ENCODE data around the gene CEMIP2.

CEMIP2 gene

GRCh38 chr9:71748280-71748743 lies 20.0 kb downstream of the CEMIP2 start:
- no peak for DNase-seq (ENCODE audit: insufficient read length, low spot score)
- peak; percentile 48 for FAIRE-seq

DNA sequence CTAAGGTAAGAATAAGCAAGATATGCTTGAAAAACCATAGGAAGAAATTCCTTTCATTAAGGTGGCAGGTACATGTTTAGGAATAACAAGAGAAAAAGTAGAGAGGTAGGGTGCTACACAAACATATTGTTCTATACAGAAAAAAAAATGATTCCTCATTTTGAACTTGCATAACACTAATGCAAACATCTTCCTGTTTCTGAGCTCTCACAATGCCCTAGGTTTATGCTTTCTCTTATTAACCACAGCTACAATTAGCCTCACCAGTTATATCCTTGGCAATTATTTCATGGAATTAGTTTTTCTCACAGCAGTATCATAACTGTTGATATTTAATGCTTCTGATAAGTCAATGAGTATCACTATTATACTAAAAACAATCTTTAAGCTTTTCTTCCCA lies 20.7 kb downstream of the CEMIP2 start:
- no peak for FAIRE-seq
- no peak for DNase-seq (ENCODE audit: insufficient read length, low spot score)

GRCh38 chr9:71746758-71747125 lies 21.6 kb downstream of the CEMIP2 start:
- FAIRE-seq (no peak), DNase-seq (ENCODE audit: insufficient read length, low spot score) (no peak)

DNA sequence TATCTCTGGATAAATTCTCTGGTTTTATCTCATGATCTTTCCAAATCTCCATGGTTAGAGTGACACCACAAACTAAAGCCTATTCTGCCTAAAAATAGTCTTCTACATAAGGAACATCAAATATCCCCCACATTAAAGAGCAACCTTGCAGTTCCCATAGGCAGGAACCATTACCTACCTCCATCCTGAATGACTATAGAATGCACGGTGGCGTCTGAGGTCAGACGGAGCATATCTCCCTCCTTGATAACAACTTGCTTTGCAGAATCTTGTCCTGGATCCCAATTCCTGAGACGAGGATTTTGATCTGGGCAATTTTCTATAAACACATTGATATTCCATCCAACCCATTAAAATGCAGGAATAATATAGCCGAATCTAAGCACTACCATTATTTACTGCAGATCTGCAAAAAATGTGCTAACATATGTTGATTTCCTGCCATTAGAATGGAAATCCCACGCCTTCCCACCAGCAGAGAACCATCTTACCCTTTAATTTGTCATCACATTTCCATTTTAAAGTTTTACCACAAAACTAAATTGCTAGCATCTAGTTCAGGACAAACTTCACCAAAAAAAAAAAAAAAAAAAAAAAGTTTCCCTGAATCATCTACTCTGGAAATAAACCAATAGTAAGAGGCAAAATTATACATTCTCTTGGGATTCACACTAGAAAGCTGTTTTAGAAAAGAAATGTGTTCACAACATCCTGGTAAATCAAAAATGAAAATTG lies 22.1 kb downstream of the CEMIP2 start:
- FAIRE-seq, result no peak
- no peak for DNase-seq (ENCODE audit: insufficient read length, low spot score)

GRCh38 chr9:71744754-71745521 lies 23.4 kb downstream of the CEMIP2 start:
- no peak for FAIRE-seq
- no peak for DNase-seq (ENCODE audit: insufficient read length, low spot score)

DNA sequence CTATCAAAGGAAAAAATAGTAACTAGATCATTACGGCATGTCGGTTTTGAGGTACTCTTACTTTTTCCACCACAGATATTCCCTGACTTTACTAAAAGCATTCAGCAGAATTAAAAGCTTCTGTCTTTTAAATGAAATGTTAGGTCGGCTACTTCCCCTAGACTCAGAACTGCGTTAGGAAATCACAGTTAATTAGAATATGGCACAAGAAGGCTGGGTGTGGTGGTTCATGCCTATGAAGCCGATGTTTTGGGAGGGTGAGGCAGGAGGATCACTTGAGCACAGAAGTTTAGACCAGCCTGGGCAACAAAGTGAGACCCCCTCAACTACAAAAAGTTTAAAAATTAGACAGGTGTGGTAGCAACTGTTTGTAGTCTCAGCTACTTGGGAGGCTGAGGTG lies 24.4 kb downstream of the CEMIP2 start:
- FAIRE-seq, result no peak
- DNase-seq (ENCODE audit: insufficient read length, low spot score), result no peak

DNA sequence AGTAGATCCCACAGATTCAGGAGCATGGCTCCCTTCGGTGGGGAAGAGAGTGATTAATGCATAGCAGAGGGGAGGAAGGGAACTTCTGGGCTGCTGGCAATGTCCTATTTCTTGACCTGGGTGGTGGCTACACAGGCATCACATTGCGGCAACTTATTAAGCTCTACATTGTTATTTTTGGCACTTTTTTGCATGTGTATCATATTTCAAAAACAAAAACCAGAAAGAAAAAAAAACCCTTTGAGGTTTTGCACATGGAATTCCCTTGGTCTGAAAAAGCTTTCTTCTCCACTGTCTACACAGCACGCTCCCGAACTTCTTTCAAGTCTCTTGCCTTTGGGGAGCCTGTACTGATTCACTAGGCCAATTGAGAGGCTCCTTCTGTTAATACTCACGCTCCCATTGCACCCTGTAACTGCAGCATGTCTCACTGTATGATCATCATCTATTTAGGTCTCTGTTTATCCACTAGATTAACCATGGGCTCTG lies 25.1 kb downstream of the CEMIP2 start:
- no peak for DNase-seq (ENCODE audit: insufficient read length, low spot score)
- FAIRE-seq, result no peak

DNA sequence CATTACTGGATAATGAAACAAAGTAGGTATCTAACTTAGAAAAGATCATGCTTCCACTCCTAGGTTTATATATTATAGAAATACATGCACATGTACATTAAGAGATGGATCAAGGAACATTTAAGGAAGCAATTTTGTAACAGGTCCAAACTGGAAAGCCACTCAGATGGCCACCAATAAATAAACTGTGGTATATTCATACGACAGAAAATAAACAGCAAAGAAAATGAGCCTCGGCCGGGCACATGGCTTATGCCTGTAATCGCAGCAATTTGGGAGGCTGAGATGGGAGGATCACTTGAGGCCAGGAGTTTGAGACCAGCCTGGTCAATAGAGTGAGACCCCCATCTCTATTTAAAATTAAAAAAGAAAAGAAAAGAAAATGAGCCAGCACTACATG lies 25.6 kb downstream of the CEMIP2 start:
- no peak for FAIRE-seq
- DNase-seq (ENCODE audit: insufficient read length, low spot score), result no peak

- DNase-seq (ENCODE audit: insufficient read length, low spot score) (no peak), FAIRE-seq (no peak)
Measured at GRCh38 chr9:71741926-71742648, 26.2 kb downstream of the CEMIP2 start.

GRCh38 chr9:71740199-71740598 lies 28.1 kb downstream of the CEMIP2 start:
- FAIRE-seq, result no peak
- DNase-seq (ENCODE audit: insufficient read length, low spot score), result no peak

GRCh38 chr9:71737455-71737854 lies 30.9 kb downstream of the CEMIP2 start:
- no peak for DNase-seq (ENCODE audit: insufficient read length, low spot score)
- no peak for FAIRE-seq

GRCh38 chr9:71736236-71736635 lies 32.1 kb downstream of the CEMIP2 start:
- DNase-seq (ENCODE audit: insufficient read length, low spot score) (no peak), FAIRE-seq (no peak)

GRCh38 chr9:71734950-71735349 lies 33.4 kb downstream of the CEMIP2 start:
- no peak for DNase-seq (ENCODE audit: insufficient read length, low spot score)
- no peak for FAIRE-seq

DNA sequence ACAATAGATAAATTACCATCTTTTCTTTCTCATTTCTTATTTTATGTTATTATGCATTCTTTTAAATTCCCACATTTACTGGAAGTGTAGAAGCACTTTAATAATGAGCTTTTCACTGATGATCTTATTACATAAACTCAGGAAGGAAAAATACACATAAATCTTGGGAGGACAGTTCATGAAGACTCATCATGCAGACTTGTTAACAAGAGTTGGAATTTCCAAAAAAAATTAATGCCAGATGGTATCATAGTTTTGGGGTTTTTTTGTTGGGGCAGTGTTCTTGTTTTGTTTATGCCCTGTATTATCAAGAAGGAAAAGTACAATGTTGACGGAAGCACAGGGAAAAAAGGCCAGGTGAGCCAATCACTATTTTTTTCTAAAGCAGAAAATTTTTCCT lies 35.1 kb downstream of the CEMIP2 start:
- DNase-seq (ENCODE audit: insufficient read length, low spot score), result no peak

GRCh38 chr9:71729816-71730526 lies 38.3 kb downstream of the CEMIP2 start:
- FAIRE-seq (no peak), DNase-seq (ENCODE audit: insufficient read length, low spot score) (no peak)

More for the DNA sequence above, 35.1 kb downstream of the CEMIP2 start:
- no peak for FAIRE-seq

DNA sequence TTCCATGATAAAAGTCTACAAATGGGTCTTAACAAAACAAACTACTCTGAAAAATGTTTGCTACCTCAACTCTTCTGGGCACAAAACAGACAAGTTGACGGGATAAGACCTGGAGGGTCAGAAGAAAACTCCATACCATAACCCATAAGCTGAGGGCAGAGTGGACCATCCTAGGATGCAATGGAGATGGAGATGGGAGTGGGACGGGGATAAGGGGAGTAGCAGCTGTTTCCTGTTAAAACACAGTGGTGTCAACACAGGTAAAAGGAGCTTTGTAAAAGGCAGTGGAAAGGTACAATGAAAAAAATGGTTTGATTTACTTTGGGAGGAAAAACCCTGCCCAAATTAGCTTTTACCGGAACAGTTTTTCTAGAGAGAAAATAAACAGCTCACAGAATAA lies 41.6 kb downstream of the CEMIP2 start:
- FAIRE-seq (no peak), DNase-seq (ENCODE audit: insufficient read length, low spot score) (no peak)

DNA sequence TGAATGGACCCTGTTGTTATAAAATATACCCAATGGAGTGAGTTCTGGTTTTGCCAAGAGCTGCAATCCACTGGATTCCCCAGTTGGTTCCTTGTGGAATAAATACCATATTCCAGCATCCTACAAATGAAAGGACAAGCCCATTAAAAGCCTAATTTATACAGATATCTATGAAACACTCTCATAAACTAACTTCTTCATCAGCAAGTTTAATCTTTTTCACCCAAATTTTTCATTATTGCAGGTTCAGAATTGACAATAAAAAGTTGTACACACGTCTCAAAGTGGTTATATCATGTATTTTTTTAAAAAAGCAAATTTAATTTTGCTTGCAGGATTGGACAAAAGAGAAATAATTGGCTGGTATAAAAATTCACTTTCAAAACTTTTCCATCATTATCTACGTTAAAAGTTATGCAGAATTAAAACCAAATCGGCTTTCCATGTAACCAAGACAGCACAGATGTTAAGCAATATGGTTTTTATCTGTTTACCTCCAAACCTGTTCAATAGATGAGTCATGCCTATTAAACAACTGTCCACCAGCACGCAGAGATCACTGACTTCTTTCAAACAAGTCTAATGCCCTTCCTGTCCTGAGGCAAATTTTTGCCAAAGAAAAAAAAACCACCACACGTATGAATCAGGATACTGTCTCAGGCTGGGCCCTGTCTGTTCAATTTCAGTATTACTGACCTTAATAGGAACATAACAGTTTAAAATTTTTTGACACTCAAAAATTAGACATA lies 42.5 kb downstream of the CEMIP2 start:
- DNase-seq (ENCODE audit: insufficient read length, low spot score) (no peak), FAIRE-seq (no peak)

GRCh38 chr9:71721855-71722254 lies 46.5 kb downstream of the CEMIP2 start:
- DNase-seq (ENCODE audit: insufficient read length, low spot score) (no peak), FAIRE-seq (no peak)

GRCh38 chr9:71719562-71719961 lies 48.8 kb downstream of the CEMIP2 start:
- FAIRE-seq (no peak), DNase-seq (ENCODE audit: insufficient read length, low spot score) (no peak)

DNA sequence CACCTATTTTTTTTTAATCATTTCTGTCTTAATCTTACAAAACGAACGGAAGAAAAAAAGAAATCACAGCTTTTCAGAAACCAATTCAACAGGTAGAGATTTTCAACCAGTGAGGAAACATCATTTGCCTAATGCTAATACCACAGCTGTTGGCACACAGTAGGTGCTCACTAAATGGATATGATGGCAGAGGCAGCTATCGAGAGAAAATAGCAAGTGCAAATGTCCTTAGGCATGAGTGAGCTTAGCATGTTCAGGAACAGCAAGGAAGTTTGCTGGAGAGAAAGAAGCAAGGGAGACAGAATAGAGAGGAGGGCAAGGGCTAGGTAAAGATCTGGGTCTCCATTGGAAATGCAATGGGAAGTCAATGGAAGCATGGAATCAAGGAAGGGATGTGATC lies 49.2 kb downstream of the CEMIP2 start:
- FAIRE-seq (no peak), DNase-seq (ENCODE audit: insufficient read length, low spot score) (no peak)
